Left cardiac atrium (tissue), 4 donors: ENCODE data around the gene ZBTB7B. TPM values are rescaled to one million over a fixed set of nuclear protein-coding genes. Genes with fewer than 3 reads are reported as not detected.

Experiments used
- ATAC-seq, 2 donors: fragments of 200-7000 bp; cut with Tn5 transposase; one replicate each; pipeline ENCODE4 v1.9.1; 2020; ENCODE audit warnings: mild to moderate bottlenecking in 2 of 2, moderate library complexity in 2 of 2
- DNase-seq: peaks from one replicate; pipeline ENCODE4 v3.0.0-alpha.2; 2020
- intact Hi-C, 2 donors: fragments of 100-400 bp; cut with DNase I; formaldehyde crosslinking; loops; one replicate each; pipeline versions ENCODE4 v1.14.1 to v1.15.1; 2022 to 2023
- long read RNA-seq: library from polyadenylated mRNA; unstranded; transcript quantifications from one replicate; pipeline ENCODE4 v2.0.0, GENCODE V29; 2021
- total RNA-seq, 2 donors: library from RNA; stranded (reverse); fragmentation: NEBNext Ultra II Directional; extraction: Animal tissue kit (Norgen Biotek cat#: 25700); gene quantifications; one replicate each; pipeline ENCODE4 v1.2.1, GENCODE V29; 2021
- donor health status: DM: no; HTN: yes; CAD: no.
- donor health status: DM: no; HTN: yes; CAD: no; lungs with severe emphysema.
- donor health status: DM: yes; HTN: yes; CAD: no.
- donor health status: Dilated cardiomyopathy.

Gene ZBTB7B
- total RNA-seq, result 10 to 100 TPM; 49.6 to 52.6 TPM
- long read RNA-seq, partial matches to known transcripts, result 2 of 5 reads
- long read RNA-seq, other reads (novel, unspliced or antisense), result 1 of 5 reads

- ATAC-seq, result peak; percentile 2 to 4
- intact Hi-C loops, result no loop called here
Measured at GRCh38 chr1:155002464-155003226, at the start of gene ZBTB7B. ZBTB7B (plus strand) TSS chr1:155002802; CDS start chr1:155014661, 11,859 bp downstream.

GRCh38 chr1:154953611-154954038, 49.0 kb upstream of the ZBTB7B start:
- DNase-seq (no peak), ATAC-seq (no peak)
- intact Hi-C loops, result no loop called here

More at GRCh38 chr1:155002464-155003226, at the start of gene ZBTB7B:
- DNase-seq, result peak; percentile 63

- ATAC-seq, result no peak
- intact Hi-C loops, result no loop called here
Measured at GRCh38 chr1:154954541-154954940, 48.1 kb upstream of the ZBTB7B start.

GRCh38 chr1:154955039-154955717, 47.4 kb upstream of the ZBTB7B start:
- intact Hi-C loops, result no loop called here
- ATAC-seq (peak; percentile 22 to 31), DNase-seq (peak; percentile 49)

More at GRCh38 chr1:154954541-154954940, 48.1 kb upstream of the ZBTB7B start:
- no peak for DNase-seq

GRCh38 chr1:154955718-154956543, 46.7 kb upstream of the ZBTB7B start, which contains the start of gene PBXIP1:
PBXIP1 (minus strand) TSS chr1:154956099; CDS start chr1:154953721, 2,378 bp downstream.
- DNase-seq (peak; percentile 68), ATAC-seq (peak; percentile 84 to 88)
- intact Hi-C loops, result no loop called here

GRCh38 chr1:154956544-154956941, 46.1 kb upstream of the ZBTB7B start:
- ATAC-seq, result peak; percentile 7 to 28
- DNase-seq, result peak; percentile 50
- intact Hi-C loops, result no loop called here

GRCh38 chr1:154957091-154957657, 45.4 kb upstream of the ZBTB7B start:
- intact Hi-C loops, result no loop called here
- DNase-seq (no peak), ATAC-seq (no peak)

- no peak for DNase-seq
- intact Hi-C loops, result no loop called here
- ATAC-seq, result no peak
Measured at GRCh38 chr1:154958036-154958435, 44.6 kb upstream of the ZBTB7B start.

GRCh38 chr1:154958681-154959425, 43.7 kb upstream of the ZBTB7B start:
- no peak for DNase-seq
- intact Hi-C loops, result no loop called here
- ATAC-seq, result no peak

- DNase-seq (no peak), ATAC-seq (no peak)
- intact Hi-C loops, result no loop called here
Measured at GRCh38 chr1:154959426-154959780, 43.2 kb upstream of the ZBTB7B start.

GRCh38 chr1:154960446-154961136, 42.0 kb upstream of the ZBTB7B start:
- DNase-seq (no peak), ATAC-seq (no peak)
- intact Hi-C loops, result loop anchor here in 1 of 2 donors (5.0 kb wide), 2 partner anchors 52 to 102 kb away; partner anchors contain the start of gene EFNA4

- DNase-seq (peak; percentile 87), ATAC-seq (peak; percentile 89 to 90)
- intact Hi-C loops, result loop anchor here in 1 of 2 donors (5.0 kb wide), 2 partner anchors 51 to 101 kb away; partner anchors contain the start of gene EFNA4
Measured at GRCh38 chr1:154961207-154962155, 41.1 kb upstream of the ZBTB7B start, which contains the start of gene PYGO2. PYGO2 (minus strand) TSS chr1:154961782; CDS start chr1:154961576, 206 bp downstream.

- peak; percentile 11 to 24 for ATAC-seq
Measured at GRCh38 chr1:154962156-154962749, 40.3 kb upstream of the ZBTB7B start.

GRCh38 chr1:154962795-154963330, 39.7 kb upstream of the ZBTB7B start:
- no peak for ATAC-seq

More at GRCh38 chr1:154962156-154962749, 40.3 kb upstream of the ZBTB7B start:
- intact Hi-C loops, result loop anchor here in 1 of 2 donors (5.0 kb wide), 2 partner anchors 50 to 100 kb away; partner anchors contain the start of gene EFNA4
- no peak for DNase-seq

GRCh38 chr1:154963643-154964042, 39.0 kb upstream of the ZBTB7B start:
- intact Hi-C loops, result loop anchor here in 1 of 2 donors (5.0 kb wide), 2 partner anchors 49 to 99 kb away; partner anchors contain the start of gene EFNA4
- ATAC-seq (no peak), DNase-seq (no peak)

More at GRCh38 chr1:154962795-154963330, 39.7 kb upstream of the ZBTB7B start:
- intact Hi-C loops, result loop anchor here in 1 of 2 donors (5.0 kb wide), 2 partner anchors 49 to 99 kb away; partner anchors contain the start of gene EFNA4
- no peak for DNase-seq
